A673 (cell line): ENCODE data around the gene DNAI7.

ENCODE experiments used
- EZH2 ChIP-seq: fragments of 200-600 bp; sonication (generic); IDR thresholded peaks from 2 replicates; pipeline ENCODE4 v1.6.1; 2017; ENCODE audit warnings: borderline replicate concordance, low read depth, mild to moderate bottlenecking, mixed read lengths, antibody characterized with exemption, low read length; ENCODE audit not compliant: poor library complexity, severe bottlenecking
- TF ChIP-seq, protein P1 (sequence below): fragments of 300-800, 200-600 bp; sonication (generic); conservative IDR thresholded peaks from 2 replicates; pipeline ENCODE4 v1.5.1; 2017; ENCODE audit warnings: low read depth, mild to moderate bottlenecking, antibody characterized with exemption, low read length, moderate library complexity, mixed read lengths

DNA sequence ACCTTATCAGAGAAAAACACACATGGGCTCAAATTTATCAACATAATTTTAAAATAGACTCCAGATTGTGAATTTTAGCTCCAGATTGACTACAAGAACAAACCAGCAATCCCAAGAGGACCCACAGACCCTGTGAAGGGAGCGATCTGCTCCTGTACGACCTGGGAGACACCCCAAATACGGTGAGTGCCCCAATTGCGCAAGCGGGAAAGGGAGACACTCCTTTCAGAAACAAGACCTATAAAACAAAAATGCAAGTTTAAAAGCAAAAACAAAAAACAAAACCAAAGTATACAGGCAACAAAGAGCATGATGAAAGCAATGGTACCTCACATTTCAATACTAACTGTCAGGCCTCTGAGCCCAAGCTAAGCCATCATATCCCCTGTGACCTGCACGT is 32.1 kb downstream of the DNAI7 start:
- TF ChIP-seq, protein P1, sequence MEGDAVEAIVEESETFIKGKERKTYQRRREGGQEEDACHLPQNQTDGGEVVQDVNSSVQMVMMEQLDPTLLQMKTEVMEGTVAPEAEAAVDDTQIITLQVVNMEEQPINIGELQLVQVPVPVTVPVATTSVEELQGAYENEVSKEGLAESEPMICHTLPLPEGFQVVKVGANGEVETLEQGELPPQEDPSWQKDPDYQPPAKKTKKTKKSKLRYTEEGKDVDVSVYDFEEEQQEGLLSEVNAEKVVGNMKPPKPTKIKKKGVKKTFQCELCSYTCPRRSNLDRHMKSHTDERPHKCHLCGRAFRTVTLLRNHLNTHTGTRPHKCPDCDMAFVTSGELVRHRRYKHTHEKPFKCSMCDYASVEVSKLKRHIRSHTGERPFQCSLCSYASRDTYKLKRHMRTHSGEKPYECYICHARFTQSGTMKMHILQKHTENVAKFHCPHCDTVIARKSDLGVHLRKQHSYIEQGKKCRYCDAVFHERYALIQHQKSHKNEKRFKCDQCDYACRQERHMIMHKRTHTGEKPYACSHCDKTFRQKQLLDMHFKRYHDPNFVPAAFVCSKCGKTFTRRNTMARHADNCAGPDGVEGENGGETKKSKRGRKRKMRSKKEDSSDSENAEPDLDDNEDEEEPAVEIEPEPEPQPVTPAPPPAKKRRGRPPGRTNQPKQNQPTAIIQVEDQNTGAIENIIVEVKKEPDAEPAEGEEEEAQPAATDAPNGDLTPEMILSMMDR = no peak
- no peak for TF ChIP-seq EZH2
